GM19455 (cell line): ENCODE data around the gene TMPRSS11A.

Source experiments
- ATAC-seq: cut with Tn5 transposase; IDR thresholded peaks from one replicate; pipeline ENCODE4 v1.9.1; 2021; ENCODE audit not compliant: unreplicated experiment

The TMPRSS11A gene

GRCh38 chr4:67915400-67915966 lies 47.8 kb downstream of the TMPRSS11A start:
- no peak for ATAC-seq

GRCh38 chr4:67912080-67912479 lies 51.2 kb downstream of the TMPRSS11A start:
- no peak for ATAC-seq

- ATAC-seq = no peak
Observed at GRCh38 chr4:67911638-67912037, 51.7 kb downstream of the TMPRSS11A start.

GRCh38 chr4:67911141-67911540 lies 52.2 kb downstream of the TMPRSS11A start:
- ATAC-seq = no peak

- no peak for ATAC-seq
Observed at GRCh38 chr4:67910585-67910905, 52.7 kb downstream of the TMPRSS11A start.

GRCh38 chr4:67909905-67910584 lies 53.2 kb downstream of the TMPRSS11A start:
- no peak for ATAC-seq

- ATAC-seq = no peak
Observed at GRCh38 chr4:67907650-67908049, 55.6 kb downstream of the TMPRSS11A start.

- no peak for ATAC-seq
Observed at GRCh38 chr4:67899096-67899495, 64.2 kb downstream of the TMPRSS11A start.

- ATAC-seq = no peak
Observed at GRCh38 chr4:67897686-67898085, 65.6 kb downstream of the TMPRSS11A start.

- ATAC-seq = no peak
Observed at GRCh38 chr4:67896421-67897065, 66.8 kb downstream of the TMPRSS11A start.

GRCh38 chr4:67894659-67895058 lies 68.6 kb downstream of the TMPRSS11A start:
- ATAC-seq = no peak

- no peak for ATAC-seq
Observed at GRCh38 chr4:67892905-67893304, 70.4 kb downstream of the TMPRSS11A start.

- ATAC-seq = no peak
Observed at GRCh38 chr4:67892253-67892652, 71.0 kb downstream of the TMPRSS11A start.

- no peak for ATAC-seq
Observed at GRCh38 chr4:67891645-67892044, 71.6 kb downstream of the TMPRSS11A start.

GRCh38 chr4:67886281-67886680 lies 77.0 kb downstream of the TMPRSS11A start:
- ATAC-seq = no peak

GRCh38 chr4:67885762-67886161 lies 77.5 kb downstream of the TMPRSS11A start:
- ATAC-seq = no peak

GRCh38 chr4:67884701-67885100 lies 78.6 kb downstream of the TMPRSS11A start:
- no peak for ATAC-seq

- no peak for ATAC-seq
Observed at GRCh38 chr4:67883902-67884301, 79.4 kb downstream of the TMPRSS11A start, which contains the start of gene TMPRSS11D. TMPRSS11D (minus strand) TSS chr4:67884002; CDS start chr4:67883933, 69 bp downstream.

GRCh38 chr4:67883458-67883857 lies 79.8 kb downstream of the TMPRSS11A start:
- no peak for ATAC-seq

- no peak for ATAC-seq
Observed at GRCh38 chr4:67880866-67881610, 82.3 kb downstream of the TMPRSS11A start.

GRCh38 chr4:67879486-67879885 lies 83.8 kb downstream of the TMPRSS11A start:
- ATAC-seq = no peak

- ATAC-seq = no peak
Observed at GRCh38 chr4:67877086-67877485, 86.2 kb downstream of the TMPRSS11A start.
